ENCODE measurements around the gene FGF23.

DNA sequence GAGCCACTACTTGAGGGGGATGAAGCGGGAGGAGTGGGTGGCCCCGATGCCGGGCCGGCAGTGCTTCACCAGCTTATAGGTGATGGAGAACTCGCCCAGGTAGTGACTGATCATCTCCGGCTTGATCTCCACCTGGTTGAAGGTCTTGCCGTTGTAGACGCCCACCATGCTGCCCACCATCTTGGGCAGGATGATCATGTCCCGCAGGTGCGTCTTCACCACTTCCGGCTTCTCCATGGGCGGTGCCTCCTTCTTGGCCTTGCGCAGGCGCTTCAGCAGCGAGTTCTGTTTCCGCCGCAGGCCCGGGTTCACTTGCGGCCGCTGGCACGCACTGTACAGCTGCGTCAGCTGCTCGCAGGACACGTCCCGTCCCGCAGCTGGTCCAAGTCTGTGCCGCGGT lies 55.1 kb downstream of the FGF23 start:
- TF ChIP-seq, protein P1, sequence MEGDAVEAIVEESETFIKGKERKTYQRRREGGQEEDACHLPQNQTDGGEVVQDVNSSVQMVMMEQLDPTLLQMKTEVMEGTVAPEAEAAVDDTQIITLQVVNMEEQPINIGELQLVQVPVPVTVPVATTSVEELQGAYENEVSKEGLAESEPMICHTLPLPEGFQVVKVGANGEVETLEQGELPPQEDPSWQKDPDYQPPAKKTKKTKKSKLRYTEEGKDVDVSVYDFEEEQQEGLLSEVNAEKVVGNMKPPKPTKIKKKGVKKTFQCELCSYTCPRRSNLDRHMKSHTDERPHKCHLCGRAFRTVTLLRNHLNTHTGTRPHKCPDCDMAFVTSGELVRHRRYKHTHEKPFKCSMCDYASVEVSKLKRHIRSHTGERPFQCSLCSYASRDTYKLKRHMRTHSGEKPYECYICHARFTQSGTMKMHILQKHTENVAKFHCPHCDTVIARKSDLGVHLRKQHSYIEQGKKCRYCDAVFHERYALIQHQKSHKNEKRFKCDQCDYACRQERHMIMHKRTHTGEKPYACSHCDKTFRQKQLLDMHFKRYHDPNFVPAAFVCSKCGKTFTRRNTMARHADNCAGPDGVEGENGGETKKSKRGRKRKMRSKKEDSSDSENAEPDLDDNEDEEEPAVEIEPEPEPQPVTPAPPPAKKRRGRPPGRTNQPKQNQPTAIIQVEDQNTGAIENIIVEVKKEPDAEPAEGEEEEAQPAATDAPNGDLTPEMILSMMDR (IDR thresholded peaks at IDR 0.05) = no peak
- TF ChIP-seq ZFX (IDR thresholded peaks at IDR 0.05; ENCODE audit: borderline replicate concordance) = no peak

Data from 22Rv1 (cell line).